Nephron progenitor cell (in vitro differentiated cells): ENCODE data around the gene KIF26B.

ENCODE experiments used
- DNase-seq: peaks from one replicate; pipeline ENCODE4 v3.0.0; 2021
- H3K27ac Mint-ChIP-seq: 2 replicates; pipeline ENCODE4 v1.8.0; 2021; ENCODE audit warnings: mild to moderate bottlenecking, moderate library complexity, mixed read lengths
- H3K27me3 Mint-ChIP-seq: 2 replicates; pipeline ENCODE4 v1.8.0; 2021; ENCODE audit warnings: mild to moderate bottlenecking, low read depth, mixed read lengths; ENCODE audit not compliant: poor library complexity
- H3K36me3 Mint-ChIP-seq: 2 replicates; pipeline ENCODE4 v1.8.0; 2021; ENCODE audit warnings: low read depth, mixed read lengths
- H3K4me1 Mint-ChIP-seq: 2 replicates; pipeline ENCODE4 v1.8.0; 2021; ENCODE audit warnings: mixed read lengths
- H3K4me3 Mint-ChIP-seq: 2 replicates; pipeline ENCODE4 v1.8.0; 2021; ENCODE audit warnings: mild to moderate bottlenecking, moderate library complexity, mixed read lengths
- H3K9me3 Mint-ChIP-seq: 2 replicates; pipeline ENCODE4 v1.8.0; 2021; ENCODE audit warnings: mild to moderate bottlenecking, moderate library complexity, mixed read lengths
- CTCF ChIP-seq: fragments of 200-600 bp; sonication (generic); IDR thresholded peaks from 2 replicates; pipeline ENCODE4 v1.5.0; 2021; ENCODE audit warnings: antibody characterized with exemption

KIF26B gene

GRCh38 chr1:245458234-245458633 lies 303.4 kb downstream of the KIF26B start:
- TF ChIP-seq CTCF = no peak
- Mint-ChIP-seq H3K9me3 (peaks cover 2% of the 10 kb centered on the region), H3K27me3 (peaks cover 7% of the 10 kb centered on the region), H3K27ac (no peak overlapping the region), H3K4me1 (peaks cover 38% of the 10 kb centered on the region), H3K36me3 (peaks cover 12% of the 10 kb centered on the region), H3K4me3 (no peak overlapping the region)
- no peak for DNase-seq

GRCh38 chr1:245458761-245459174 lies 304.0 kb downstream of the KIF26B start:
- no peak overlapping the region for H3K4me3 Mint-ChIP-seq
- peaks cover 15% of the 10 kb centered on the region for H3K36me3 Mint-ChIP-seq
- no peak overlapping the region for H3K27ac Mint-ChIP-seq
- H3K9me3 Mint-ChIP-seq = peaks cover 2% of the 10 kb centered on the region
- peaks cover 41% of the 10 kb centered on the region for H3K4me1 Mint-ChIP-seq
- no peak for TF ChIP-seq CTCF
- DNase-seq = no peak
- H3K27me3 Mint-ChIP-seq = peaks cover 7% of the 10 kb centered on the region

- no peaks in the 10 kb centered on the region for H3K9me3 Mint-ChIP-seq
- H3K36me3 Mint-ChIP-seq = peaks cover 19% of the 10 kb centered on the region
- H3K27me3 Mint-ChIP-seq = peaks cover 9% of the 10 kb centered on the region
- DNase-seq = no peak
- no peak for TF ChIP-seq CTCF
- H3K4me1 Mint-ChIP-seq = peaks cover 41% of the 10 kb centered on the region
- H3K4me3 Mint-ChIP-seq = no peak overlapping the region
- H3K27ac Mint-ChIP-seq = no peak overlapping the region
These were observed 304.8 kb downstream of the KIF26B start for GRCh38 chr1:245459621-245460020.

GRCh38 chr1:245461681-245462080 lies 306.9 kb downstream of the KIF26B start:
- Mint-ChIP-seq H3K4me1 (peaks cover 40% of the 10 kb centered on the region), H3K36me3 (peaks cover 19% of the 10 kb centered on the region), H3K9me3 (no peaks in the 10 kb centered on the region), H3K27ac (no peak overlapping the region), H3K4me3 (no peak overlapping the region), H3K27me3 (peaks cover 9% of the 10 kb centered on the region)
- TF ChIP-seq CTCF = no peak
- no peak for DNase-seq

- Mint-ChIP-seq H3K4me1 (peaks cover 45% of the 10 kb centered on the region), H3K4me3 (no peak overlapping the region), H3K9me3 (no peaks in the 10 kb centered on the region), H3K36me3 (peaks cover 19% of the 10 kb centered on the region), H3K27me3 (peaks cover 9% of the 10 kb centered on the region), H3K27ac (no peak overlapping the region)
- no peak for DNase-seq
- no peak for TF ChIP-seq CTCF
These were observed 307.4 kb downstream of the KIF26B start for GRCh38 chr1:245462161-245462560.

- no peaks in the 10 kb centered on the region for H3K9me3 Mint-ChIP-seq
- peaks cover 9% of the 10 kb centered on the region for H3K27me3 Mint-ChIP-seq
- no peak for DNase-seq
- no peak overlapping the region for H3K27ac Mint-ChIP-seq
- no peak for TF ChIP-seq CTCF
- peaks cover 59% of the 10 kb centered on the region for H3K4me1 Mint-ChIP-seq
- no peak overlapping the region for H3K4me3 Mint-ChIP-seq
- peaks cover 19% of the 10 kb centered on the region for H3K36me3 Mint-ChIP-seq
These were observed 308.8 kb downstream of the KIF26B start for GRCh38 chr1:245463392-245464165.
